A673 (cell line): ENCODE data around the gene ENTPD5.

ENCODE experiments used
- CTCF ChIP-seq: fragments of 300-800, 200-600 bp; sonication (generic); conservative IDR thresholded peaks from 2 replicates; pipeline ENCODE4 v1.5.1; 2017; ENCODE audit warnings: low read depth, mild to moderate bottlenecking, antibody characterized with exemption, low read length, moderate library complexity, mixed read lengths
- EZH2 ChIP-seq: fragments of 200-600 bp; sonication (generic); IDR thresholded peaks from 2 replicates; pipeline ENCODE4 v1.6.1; 2017; ENCODE audit warnings: borderline replicate concordance, low read depth, mild to moderate bottlenecking, mixed read lengths, antibody characterized with exemption, low read length; ENCODE audit not compliant: poor library complexity, severe bottlenecking

DNA sequence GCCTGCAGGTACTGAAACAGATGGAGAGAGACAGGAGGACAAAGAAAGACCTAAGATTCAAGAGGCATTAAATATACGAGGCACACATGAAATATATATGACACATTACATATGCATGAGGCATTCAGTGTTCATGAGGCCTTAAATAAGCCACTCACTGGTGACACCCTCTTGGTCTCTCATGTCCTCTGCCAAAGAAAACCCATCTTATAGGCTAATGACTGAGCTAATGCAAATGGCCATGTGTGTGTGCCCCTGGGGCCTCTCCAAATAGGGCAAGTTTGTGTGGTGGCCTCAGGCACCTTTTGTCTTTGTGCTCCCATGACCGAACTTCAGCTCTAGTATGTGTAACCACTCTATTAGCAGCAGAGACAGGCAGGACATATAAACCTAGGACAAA is 50.2 kb downstream of the ENTPD5 start:
- no peak for TF ChIP-seq CTCF
- no peak for TF ChIP-seq EZH2
